GM12892 (cell line): ENCODE measurements around the gene RNF115.

ENCODE experiments used
- POLR2A ChIP-seq: IDR thresholded peaks from 2 replicates; pipeline ENCODE4 v1.6.1; 2011; ENCODE audit warnings: low read depth, low read length, control low read depth
- POLR2AphosphoS5 ChIP-seq: IDR thresholded peaks from 2 replicates; pipeline ENCODE4 v1.6.1; 2011; ENCODE audit warnings: low read depth, low read length, control low read depth

DNA sequence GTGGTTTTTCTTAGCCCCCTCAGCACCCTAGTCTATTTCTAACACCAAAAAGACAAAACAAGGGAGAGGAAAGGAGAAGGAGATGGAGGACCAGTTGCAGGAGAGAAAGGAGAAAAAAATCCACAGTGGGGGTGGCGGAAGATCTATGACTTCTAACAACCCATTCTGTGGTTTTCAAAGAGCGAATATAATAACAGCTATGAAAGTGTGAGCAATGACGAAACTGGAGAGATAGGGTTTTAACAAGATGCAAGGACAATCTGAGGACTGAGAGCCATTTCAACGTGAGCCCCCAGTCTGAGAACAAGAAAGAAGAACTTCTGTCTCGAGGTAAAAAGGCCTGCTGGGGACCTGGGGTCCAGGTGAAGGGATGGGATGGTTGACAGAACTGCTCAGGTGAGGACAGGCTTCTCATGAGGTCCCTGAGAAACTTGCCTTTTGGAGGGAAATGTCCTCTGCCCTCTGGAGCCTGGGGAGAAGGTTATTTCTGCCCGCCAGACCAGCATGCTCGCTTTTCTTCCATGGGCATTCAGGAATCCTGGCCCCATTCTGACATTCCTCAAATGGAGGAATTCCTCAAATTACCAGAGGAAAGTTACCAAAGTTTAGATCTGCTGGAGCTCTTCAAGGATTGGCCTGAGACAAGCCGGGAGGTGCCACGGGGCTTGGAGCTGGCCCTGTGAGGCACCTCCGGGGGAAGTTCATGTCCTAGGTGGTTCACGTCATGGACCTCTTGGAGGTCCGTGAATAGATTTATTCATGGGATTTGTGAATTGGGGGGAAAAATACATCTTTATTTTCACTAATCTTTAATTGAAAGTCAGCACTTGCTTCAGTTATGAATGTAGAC, 104.4 kb downstream of the RNF115 start, which contains the start of gene CD160:
- TF ChIP-seq POLR2A (no peak), POLR2AphosphoS5 (no peak)
